Measurements from ENCODE around the gene DHX57.

DHX57 gene

GRCh38 chr2:38775921-38776225 lies 99.9 kb downstream of the DHX57 start:
- Histone ChIP-seq H3K79me2 (ENCODE audit: low read length) (peaks cover 13% of the 10 kb centered on the region), H3K4me3 (ENCODE audit: low read length) (no peak overlapping the region), H3K27me3 (replicated peaks; ENCODE audit: insufficient read depth, low read length) (no peaks in the 10 kb centered on the region), H3K4me2 (ENCODE audit: low read depth, low read length) (no peak overlapping the region), H3K36me3 (replicated peaks; ENCODE audit: insufficient read depth, low read length) (no peaks in the 10 kb centered on the region), H2AFZ (ENCODE audit: low read length) (no peak overlapping the region), H3K9me2 (replicated peaks; ENCODE audit: insufficient read depth, low read length) (no peaks in the 10 kb centered on the region), H3K9me3 (replicated peaks; ENCODE audit: insufficient read depth, low read length) (no peaks in the 10 kb centered on the region), H3F3A (ENCODE audit: insufficient read depth, low read length) (no peaks in the 10 kb centered on the region), H4K20me1 (ENCODE audit: insufficient read depth, low read length) (no peaks in the 10 kb centered on the region), H3K27ac (ENCODE audit: low read length) (no peak overlapping the region), H3K9ac (ENCODE audit: low read length) (no peak overlapping the region), H3K4me1 (ENCODE audit: low read length) (no peaks in the 10 kb centered on the region)
- DNase-seq = no peak
- TF ChIP-seq CTCF (IDR thresholded peaks at IDR 0.05; ENCODE audit: low read length) (no peak), EZH2phosphoT487 (IDR thresholded peaks at IDR 0.05; ENCODE audit: low read length) (no peak), EZH2 (optimal IDR thresholded peaks at IDR 0.05; ENCODE audit: low read depth, low read length) (no peak)

- no peak overlapping the region for H2AFZ ChIP-seq (ENCODE audit: low read length)
- H3K9ac ChIP-seq (ENCODE audit: low read length) = no peak overlapping the region
- H3K27me3 ChIP-seq (replicated peaks; ENCODE audit: insufficient read depth, low read length) = no peaks in the 10 kb centered on the region
- TF ChIP-seq EZH2phosphoT487 (IDR thresholded peaks at IDR 0.05; ENCODE audit: low read length) = no peak
- no peak overlapping the region for H3K4me3 ChIP-seq (ENCODE audit: low read length)
- H3K9me2 ChIP-seq (replicated peaks; ENCODE audit: insufficient read depth, low read length) = no peaks in the 10 kb centered on the region
- DNase-seq = no peak
- no peaks in the 10 kb centered on the region for H3F3A ChIP-seq (ENCODE audit: insufficient read depth, low read length)
- no peaks in the 10 kb centered on the region for H3K4me1 ChIP-seq (ENCODE audit: low read length)
- no peaks in the 10 kb centered on the region for H4K20me1 ChIP-seq (ENCODE audit: insufficient read depth, low read length)
- H3K4me2 ChIP-seq (ENCODE audit: low read depth, low read length) = no peak overlapping the region
- H3K27ac ChIP-seq (ENCODE audit: low read length) = no peak overlapping the region
- no peaks in the 10 kb centered on the region for H3K36me3 ChIP-seq (replicated peaks; ENCODE audit: insufficient read depth, low read length)
- H3K79me2 ChIP-seq (ENCODE audit: low read length) = peaks cover 13% of the 10 kb centered on the region
- no peaks in the 10 kb centered on the region for H3K9me3 ChIP-seq (replicated peaks; ENCODE audit: insufficient read depth, low read length)
Observed at GRCh38 chr2:38775097-38775920, 100.4 kb downstream of the DHX57 start.

DNA sequence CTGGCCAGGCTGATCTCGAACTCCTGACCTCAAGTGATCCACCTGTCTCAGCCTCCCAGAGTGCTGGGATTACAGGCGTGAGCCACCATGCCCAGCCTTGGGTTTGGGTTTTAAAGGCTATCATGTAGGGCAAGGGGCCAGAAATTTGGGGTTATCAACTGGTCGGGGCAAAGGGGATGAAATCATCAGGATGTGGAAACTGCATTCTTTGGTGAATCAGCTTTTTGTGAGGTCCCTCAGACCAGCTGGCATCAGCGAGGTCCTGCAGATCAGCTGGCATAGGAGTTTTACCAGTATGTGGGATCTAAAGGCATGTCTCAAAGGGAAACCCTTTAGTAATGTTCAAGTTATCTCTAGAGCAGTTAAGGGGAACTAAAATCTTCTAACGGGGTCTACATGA lies 104.1 kb downstream of the DHX57 start:
- Histone ChIP-seq H3K9ac (ENCODE audit: low read length) (no peak overlapping the region), H3K4me2 (ENCODE audit: low read depth, low read length) (no peak overlapping the region), H3K9me2 (replicated peaks; ENCODE audit: insufficient read depth, low read length) (no peaks in the 10 kb centered on the region), H3K36me3 (replicated peaks; ENCODE audit: insufficient read depth, low read length) (no peaks in the 10 kb centered on the region), H3K9me3 (replicated peaks; ENCODE audit: insufficient read depth, low read length) (no peaks in the 10 kb centered on the region), H2AFZ (ENCODE audit: low read length) (no peak overlapping the region), H3K79me2 (ENCODE audit: low read length) (no peaks in the 10 kb centered on the region), H3F3A (ENCODE audit: insufficient read depth, low read length) (no peaks in the 10 kb centered on the region), H3K4me3 (ENCODE audit: low read length) (no peak overlapping the region), H3K27me3 (replicated peaks; ENCODE audit: insufficient read depth, low read length) (no peaks in the 10 kb centered on the region), H3K27ac (ENCODE audit: low read length) (no peak overlapping the region), H3K4me1 (ENCODE audit: low read length) (no peaks in the 10 kb centered on the region), H4K20me1 (ENCODE audit: insufficient read depth, low read length) (no peaks in the 10 kb centered on the region)
- DNase-seq = no peak
- no peak for TF ChIP-seq EZH2phosphoT487 (IDR thresholded peaks at IDR 0.05; ENCODE audit: low read length)
- TF ChIP-seq CTCF (IDR thresholded peaks at IDR 0.05; ENCODE audit: low read length) = no peak
- no peak for TF ChIP-seq EZH2 (optimal IDR thresholded peaks at IDR 0.05; ENCODE audit: low read depth, low read length)

DNA sequence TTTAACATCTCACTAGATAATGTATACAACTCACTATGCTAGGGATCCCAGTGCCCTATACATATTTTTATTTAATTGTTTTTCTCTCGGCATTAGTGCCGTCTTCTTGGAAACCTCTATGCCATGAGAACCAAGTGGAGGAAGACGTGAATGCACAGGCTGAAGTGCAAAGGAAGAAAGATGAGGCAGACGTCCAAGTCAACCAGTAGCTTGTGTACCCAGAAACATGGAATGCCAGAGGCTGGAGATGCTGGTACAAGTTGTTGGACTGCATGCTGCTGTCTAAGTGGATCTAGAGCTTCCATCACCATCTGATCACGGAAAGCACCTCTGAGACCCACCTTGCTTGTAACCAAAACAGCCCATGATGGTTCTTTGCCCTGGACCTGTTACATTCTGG lies 110.2 kb downstream of the DHX57 start:
- H3F3A ChIP-seq (ENCODE audit: insufficient read depth, low read length) = no peaks in the 10 kb centered on the region
- H3K36me3 ChIP-seq (replicated peaks; ENCODE audit: insufficient read depth, low read length) = no peaks in the 10 kb centered on the region
- no peak overlapping the region for H3K4me2 ChIP-seq (ENCODE audit: low read depth, low read length)
- no peaks in the 10 kb centered on the region for H3K27me3 ChIP-seq (replicated peaks; ENCODE audit: insufficient read depth, low read length)
- TF ChIP-seq EZH2 (optimal IDR thresholded peaks at IDR 0.05; ENCODE audit: low read depth, low read length) = no peak
- TF ChIP-seq CTCF (IDR thresholded peaks at IDR 0.05; ENCODE audit: low read length) = no peak
- TF ChIP-seq EZH2phosphoT487 (IDR thresholded peaks at IDR 0.05; ENCODE audit: low read length) = no peak
- no peaks in the 10 kb centered on the region for H3K79me2 ChIP-seq (ENCODE audit: low read length)
- no peak overlapping the region for H3K4me3 ChIP-seq (ENCODE audit: low read length)
- H3K9me3 ChIP-seq (replicated peaks; ENCODE audit: insufficient read depth, low read length) = no peaks in the 10 kb centered on the region
- H3K9me2 ChIP-seq (replicated peaks; ENCODE audit: insufficient read depth, low read length) = no peaks in the 10 kb centered on the region
- no peak overlapping the region for H2AFZ ChIP-seq (ENCODE audit: low read length)
- H3K27ac ChIP-seq (ENCODE audit: low read length) = no peak overlapping the region
- DNase-seq = no peak
- no peaks in the 10 kb centered on the region for H3K4me1 ChIP-seq (ENCODE audit: low read length)
- H3K9ac ChIP-seq (ENCODE audit: low read length) = no peak overlapping the region
- H4K20me1 ChIP-seq (ENCODE audit: insufficient read depth, low read length) = no peaks in the 10 kb centered on the region

Measured in MM.1S (cell line).